CD4-positive, alpha-beta T cell treated with Interleukin-21 for 1 hour (primary cell): ENCODE data around the gene PRDM11.

Experiments
- DNase-seq: peaks from one replicate; pipeline ENCODE4 v3.0.0-alpha.2; 2020

Gene PRDM11

DNA sequence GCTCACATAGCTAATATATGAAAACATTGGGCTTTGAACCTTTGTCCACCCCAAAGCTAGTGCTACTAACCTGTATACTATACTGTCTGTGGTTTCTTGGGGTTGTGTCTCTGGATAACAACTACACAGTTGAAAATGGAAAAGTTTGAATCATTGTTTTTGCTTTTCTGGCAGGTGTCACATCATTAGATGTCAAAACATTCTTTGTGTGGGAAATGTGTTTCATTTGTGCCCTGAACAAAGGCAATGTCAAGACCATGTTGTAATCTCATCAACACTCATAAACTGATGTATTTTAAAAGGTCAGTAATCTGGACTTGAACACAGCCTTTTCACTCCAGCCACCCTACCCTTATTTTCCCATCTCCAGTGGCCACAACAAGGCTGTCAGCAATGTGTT, 123.2 kb downstream of the PRDM11 start:
- DNase-seq: no peak

DNA sequence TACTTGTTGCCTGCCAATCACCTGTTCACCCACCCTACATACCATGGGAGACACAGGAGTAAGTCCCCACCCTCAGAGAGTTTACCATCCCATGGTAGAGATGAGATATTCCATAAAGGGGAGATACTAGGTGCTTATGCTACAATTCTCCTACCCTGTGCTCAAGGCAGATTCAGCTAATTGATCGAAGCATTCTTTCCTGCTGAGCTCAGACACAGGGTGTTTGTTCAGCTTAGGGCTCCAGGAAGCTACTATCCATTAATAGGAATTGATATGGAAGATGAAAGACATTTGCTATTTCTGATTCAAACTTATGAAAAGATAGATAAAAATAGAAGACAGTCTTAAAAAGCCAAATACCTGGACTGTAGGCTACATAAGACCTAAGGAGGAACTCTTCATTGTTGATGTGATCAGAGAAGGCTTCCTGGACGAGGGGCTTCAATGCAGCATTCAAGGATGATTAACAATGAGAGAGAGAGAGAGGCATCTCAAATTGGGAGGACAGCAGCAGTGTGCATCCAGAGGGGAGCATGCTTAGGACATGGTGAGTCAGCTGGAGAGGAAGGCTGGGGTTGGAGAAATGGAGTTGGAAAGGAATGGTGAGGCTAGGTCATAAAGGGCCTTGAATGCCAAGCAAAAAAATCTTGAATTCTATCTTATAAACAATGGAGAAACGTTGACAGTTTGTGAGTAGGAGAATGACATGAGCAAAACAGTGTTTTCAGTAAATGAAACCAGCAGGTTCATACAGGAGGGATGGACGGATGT, 124.7 kb downstream of the PRDM11 start:
- DNase-seq: no peak

DNA sequence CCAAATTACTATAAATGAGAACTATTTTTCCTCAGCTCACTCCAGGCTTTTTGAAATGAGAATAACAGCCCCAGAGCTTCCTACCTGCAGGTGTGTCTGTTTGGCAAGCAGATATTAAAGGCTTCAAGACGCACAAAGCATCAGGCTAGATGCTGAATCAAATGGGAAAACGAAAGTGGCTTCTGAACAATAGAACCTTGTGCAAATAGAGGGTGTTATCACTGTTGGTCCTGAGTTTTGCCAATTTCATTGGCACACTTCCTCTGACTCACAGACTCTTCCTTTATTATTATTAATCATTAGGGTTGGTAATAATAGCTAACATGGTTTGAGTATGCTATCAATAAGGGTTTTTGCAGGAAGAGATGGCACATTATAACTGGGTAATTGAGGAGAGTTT, 126.3 kb downstream of the PRDM11 start:
- no peak for DNase-seq

DNA sequence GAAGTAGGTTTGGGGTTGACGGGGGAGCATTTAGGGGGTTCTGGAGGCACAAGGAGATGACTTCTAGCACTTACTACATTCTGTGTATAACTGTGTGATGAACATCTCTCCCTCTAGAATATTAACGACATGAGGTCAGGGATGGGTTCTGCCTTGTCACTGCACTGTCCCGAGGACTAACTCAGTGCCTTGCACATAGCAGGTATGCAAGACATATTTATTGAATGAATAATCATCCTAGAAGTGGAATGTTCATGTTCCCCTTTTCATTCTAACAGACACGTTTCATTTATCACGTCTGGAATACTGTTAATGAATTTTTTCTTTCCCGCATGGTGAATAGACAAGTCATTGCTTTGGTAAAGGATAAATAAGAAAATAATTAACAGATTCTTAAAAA, 127.1 kb downstream of the PRDM11 start:
- no peak for DNase-seq

DNA sequence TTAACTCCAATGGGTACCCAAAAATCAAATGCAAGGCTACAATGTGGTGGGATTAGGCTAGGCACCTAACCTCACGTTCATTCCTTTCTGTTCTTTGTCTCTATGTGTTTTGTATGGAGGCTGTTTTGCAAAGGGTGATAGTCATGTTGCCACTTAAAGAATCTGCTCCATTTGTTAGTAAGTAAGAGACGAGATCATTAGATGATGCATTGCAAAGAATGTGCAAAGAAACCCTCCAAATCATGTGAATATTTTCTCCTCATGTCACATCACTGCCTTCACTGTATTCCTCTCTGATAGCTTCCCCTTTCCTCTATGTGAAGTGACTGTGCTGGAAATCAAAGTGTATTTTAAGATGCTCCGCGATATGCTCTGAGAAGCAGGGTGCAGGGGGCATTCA, 127.8 kb downstream of the PRDM11 start:
- no peak for DNase-seq

DNA sequence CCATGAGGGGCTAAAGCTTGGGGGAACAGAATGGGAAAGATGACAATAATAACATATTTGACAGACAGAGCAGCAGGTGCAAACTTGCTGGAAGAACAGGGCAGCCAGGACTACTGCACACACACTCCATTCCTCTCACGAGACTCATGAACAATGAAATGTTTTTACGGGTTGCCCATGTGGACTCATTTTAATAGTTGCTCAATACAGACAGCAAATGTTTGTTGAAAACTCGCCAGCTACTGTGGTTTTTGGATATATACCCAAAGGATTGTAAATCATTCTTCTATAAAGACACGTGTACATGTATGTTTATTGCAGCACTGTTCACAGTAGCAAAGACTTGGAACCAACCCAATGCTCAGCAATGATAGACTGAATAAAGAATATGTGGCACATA, 129.4 kb downstream of the PRDM11 start:
- no peak for DNase-seq

DNA sequence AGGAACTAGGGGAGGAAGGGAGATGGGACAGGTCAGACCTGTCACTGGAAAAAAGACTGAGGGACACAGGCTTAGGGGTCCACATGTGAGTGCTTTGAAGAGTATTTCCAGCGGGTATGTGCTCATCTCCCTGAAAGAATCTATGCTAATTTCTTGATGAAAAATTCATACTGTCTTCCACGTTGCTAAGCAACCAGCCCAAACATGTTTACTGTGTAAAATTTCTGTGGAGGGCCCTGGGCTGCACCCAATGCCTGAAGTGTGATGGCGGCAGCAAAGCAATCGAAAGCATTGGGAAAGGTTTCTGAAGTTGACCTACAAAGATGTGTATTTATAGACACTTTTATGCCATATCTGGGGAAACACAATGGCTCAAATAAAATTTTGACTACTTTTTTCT, 132.3 kb downstream of the PRDM11 start:
- no peak for DNase-seq

DNA sequence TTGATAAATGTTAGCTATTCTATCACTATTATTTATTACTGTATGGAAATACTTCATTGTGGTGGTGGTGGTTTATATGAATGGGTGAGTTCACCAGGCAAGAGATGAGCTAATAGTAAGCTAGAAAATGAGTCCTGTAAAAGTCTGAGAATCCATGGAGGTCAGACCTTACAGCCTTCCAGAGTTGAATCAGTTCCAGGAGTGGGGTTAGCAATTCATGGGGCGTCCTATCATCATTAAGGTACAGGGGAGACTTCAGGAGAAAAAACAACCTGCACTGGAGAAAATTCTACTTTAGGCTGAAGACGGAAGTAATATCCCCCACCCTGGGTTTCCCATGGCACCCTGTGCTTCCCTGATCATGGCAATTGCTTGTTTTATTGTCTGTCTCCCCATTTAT, 133.2 kb downstream of the PRDM11 start:
- DNase-seq: no peak

DNA sequence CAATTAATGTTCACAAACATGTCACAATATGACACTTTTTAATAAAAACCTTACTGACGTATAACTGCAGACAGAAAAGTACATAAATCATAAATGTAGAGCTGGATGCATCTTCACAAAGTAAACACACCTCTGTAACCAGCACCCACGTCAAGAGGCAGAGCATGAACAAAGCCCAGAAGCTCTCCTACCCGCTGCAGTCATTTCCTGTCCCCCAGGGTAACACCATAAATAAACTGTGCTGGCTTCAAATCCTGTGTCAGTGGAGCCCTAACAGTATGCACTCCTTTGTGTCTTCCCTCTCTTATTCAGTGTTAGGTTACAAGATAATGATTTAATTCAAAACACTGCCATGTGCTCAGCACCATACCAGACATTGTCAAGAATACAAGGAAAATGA, 134.0 kb downstream of the PRDM11 start:
- no peak for DNase-seq

DNA sequence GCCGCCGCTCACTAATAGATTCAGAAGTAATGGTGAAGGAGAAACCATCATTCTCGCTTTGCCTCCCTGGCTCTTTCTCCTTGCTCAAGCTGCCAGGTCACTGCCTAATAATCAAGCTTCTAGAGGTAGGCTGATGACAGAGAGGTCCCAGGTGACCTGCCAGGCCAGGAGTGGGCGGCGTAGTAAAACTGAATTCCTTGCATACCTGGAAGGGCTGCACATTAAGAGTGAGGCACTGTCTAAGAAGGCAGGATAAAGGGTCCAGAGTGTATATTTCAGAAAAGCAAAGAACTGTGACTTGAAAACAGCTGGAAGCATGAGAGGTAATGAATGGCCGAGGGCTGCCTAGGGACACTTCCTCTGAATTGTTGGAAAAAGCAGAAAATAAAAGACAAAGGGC, 135.6 kb downstream of the PRDM11 start:
- no peak for DNase-seq
